HG03135 (cell line): ENCODE measurements around the gene BCAR3.

Experiments
- ATAC-seq: cut with Tn5 transposase; IDR thresholded peaks from one replicate; pipeline ENCODE4 v1.9.1; 2021; ENCODE audit warnings: mild to moderate bottlenecking, moderate library complexity; ENCODE audit not compliant: unreplicated experiment

The BCAR3 gene

DNA sequence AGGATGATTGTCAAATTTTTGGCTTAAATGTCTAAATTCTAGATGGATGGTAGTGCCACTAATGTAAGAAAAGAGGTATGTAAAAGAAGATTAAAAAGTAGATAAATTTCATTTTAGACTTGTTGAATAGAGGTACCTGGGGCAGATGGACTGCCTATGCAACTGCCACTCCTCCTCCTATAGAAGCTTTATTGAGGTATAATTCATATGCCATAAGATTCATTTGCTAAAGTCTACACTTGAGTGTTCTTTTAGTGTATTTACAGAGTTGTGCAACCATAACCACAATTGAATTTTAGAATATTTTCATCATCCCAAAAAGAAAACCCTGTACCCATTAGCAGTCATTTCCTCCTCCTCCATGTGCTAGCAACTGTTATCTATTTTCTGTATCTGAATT lies 163.1 kb downstream of the BCAR3 start:
- ATAC-seq = no peak

- ATAC-seq = no peak
Measured at GRCh38 chr1:93516164-93516563, 165.5 kb downstream of the BCAR3 start.
